Spleen (tissue), 7 donors: Measurements from ENCODE around the gene RPL15.

Experiments
- CTCF ChIP-seq, 11 experiments: fragments of 200-600 bp in 7 of 11; fragments of 450-650 bp in 4 of 11; sonication (generic) in 4 of 11; IDR thresholded peaks in 8 of 11; conservative IDR thresholded peaks in 3 of 11; 1 replicate in 7 of 11; 2 replicates in 4 of 11; pipeline versions ENCODE4 v1.4.0 to v1.8.0; 2016 to 2021; ENCODE audit warnings: antibody characterized with exemption in 11 of 11, inconsistent platforms in 4 of 11, mild to moderate bottlenecking in 1 of 11
- POLR2A ChIP-seq, 3 donors: fragments of 450-650 bp; IDR thresholded peaks; one replicate each; pipeline ENCODE4 v1.5.1; 2017; ENCODE audit warnings: antibody characterized with exemption in 3 of 3, mild to moderate bottlenecking in 1 of 3
- donor health status: DM: no; HTN: no; CAD: no; lungs with moderate emphysema.
- donor health status: DM: no; HTN: no; CAD: no.
- donor health status: DM: no; HTN: no; CAD: no.

- TF ChIP-seq CTCF (IDR thresholded peaks at IDR 0.05 in 8 of 11, conservative IDR thresholded peaks at IDR 0.05 in 3 of 11): no peak
- no peak for TF ChIP-seq POLR2A (IDR thresholded peaks at IDR 0.05)
Observed at GRCh38 chr3:23968463-23969184, 51.7 kb downstream of the RPL15 start.
